C4-2B (cell line): Measurements from ENCODE around the gene CIB1.

Experiments used
- H3K27ac ChIP-seq: fragments of 450-650 bp; 2 replicates; pipeline ENCODE4 v1.5.1; 2017
- ZFX ChIP-seq: fragments of 450-650 bp; IDR thresholded peaks from 2 replicates; pipeline ENCODE4 v1.6.1; 2017
- TF ChIP-seq, protein P1 (sequence below): fragments of 450-650 bp; conservative IDR thresholded peaks from 2 replicates; pipeline ENCODE4 v1.5.1; 2017; ENCODE audit warnings: mild to moderate bottlenecking

Gene CIB1

DNA sequence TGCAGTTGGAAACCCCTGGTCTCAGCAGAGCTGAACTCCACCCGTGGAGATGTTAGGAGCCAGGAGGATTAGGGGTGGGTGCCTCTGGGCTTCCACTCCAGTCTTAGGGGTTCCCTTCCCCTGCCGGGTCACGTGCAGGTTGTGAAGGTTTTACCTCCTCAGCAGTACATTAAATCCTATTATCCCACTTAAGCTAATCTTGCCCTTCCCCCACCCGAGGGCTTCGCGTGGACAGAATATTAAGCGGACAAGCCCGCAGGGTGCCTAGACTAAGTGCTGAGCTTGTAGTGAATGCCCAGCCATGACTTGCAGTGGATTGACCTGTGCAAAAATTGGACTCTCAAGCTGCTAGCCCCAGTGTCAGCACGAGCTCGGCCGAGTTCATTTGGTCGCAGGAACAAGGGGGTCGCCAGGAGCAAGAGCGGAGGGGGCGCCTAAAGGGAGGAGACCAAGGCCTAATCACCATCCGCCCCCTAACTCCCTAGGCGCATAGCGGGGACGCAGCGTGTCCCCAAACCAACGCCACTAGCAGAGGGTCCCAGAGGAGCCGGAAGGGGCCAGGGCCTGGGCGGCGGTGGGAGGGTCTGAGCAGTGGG lies 33.1 kb downstream of the CIB1 start:
- no peak for TF ChIP-seq ZFX
- peak overlapping the region; percentile 83 for H3K27ac ChIP-seq

DNA sequence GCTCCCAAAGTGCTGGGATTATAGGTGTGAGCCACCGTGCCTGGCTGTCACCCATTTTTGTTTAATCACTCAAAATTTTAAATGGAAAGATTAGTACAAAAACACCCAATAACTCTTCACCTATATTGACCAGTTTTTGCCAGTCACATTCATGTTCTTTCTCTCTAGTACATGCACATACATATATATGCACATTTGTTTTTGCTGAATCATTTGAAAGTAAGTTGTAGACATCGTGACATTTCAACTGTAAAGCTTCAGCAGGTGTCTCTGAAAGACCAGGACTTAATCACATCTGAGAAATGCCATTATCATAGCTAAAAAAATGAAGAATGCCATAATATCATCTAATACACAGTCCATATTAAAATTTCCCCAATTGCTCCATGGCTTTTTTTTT lies 39.1 kb downstream of the CIB1 start:
- no peak overlapping the region for H3K27ac ChIP-seq
- TF ChIP-seq, protein P1, sequence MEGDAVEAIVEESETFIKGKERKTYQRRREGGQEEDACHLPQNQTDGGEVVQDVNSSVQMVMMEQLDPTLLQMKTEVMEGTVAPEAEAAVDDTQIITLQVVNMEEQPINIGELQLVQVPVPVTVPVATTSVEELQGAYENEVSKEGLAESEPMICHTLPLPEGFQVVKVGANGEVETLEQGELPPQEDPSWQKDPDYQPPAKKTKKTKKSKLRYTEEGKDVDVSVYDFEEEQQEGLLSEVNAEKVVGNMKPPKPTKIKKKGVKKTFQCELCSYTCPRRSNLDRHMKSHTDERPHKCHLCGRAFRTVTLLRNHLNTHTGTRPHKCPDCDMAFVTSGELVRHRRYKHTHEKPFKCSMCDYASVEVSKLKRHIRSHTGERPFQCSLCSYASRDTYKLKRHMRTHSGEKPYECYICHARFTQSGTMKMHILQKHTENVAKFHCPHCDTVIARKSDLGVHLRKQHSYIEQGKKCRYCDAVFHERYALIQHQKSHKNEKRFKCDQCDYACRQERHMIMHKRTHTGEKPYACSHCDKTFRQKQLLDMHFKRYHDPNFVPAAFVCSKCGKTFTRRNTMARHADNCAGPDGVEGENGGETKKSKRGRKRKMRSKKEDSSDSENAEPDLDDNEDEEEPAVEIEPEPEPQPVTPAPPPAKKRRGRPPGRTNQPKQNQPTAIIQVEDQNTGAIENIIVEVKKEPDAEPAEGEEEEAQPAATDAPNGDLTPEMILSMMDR: no peak
- TF ChIP-seq ZFX: no peak

DNA sequence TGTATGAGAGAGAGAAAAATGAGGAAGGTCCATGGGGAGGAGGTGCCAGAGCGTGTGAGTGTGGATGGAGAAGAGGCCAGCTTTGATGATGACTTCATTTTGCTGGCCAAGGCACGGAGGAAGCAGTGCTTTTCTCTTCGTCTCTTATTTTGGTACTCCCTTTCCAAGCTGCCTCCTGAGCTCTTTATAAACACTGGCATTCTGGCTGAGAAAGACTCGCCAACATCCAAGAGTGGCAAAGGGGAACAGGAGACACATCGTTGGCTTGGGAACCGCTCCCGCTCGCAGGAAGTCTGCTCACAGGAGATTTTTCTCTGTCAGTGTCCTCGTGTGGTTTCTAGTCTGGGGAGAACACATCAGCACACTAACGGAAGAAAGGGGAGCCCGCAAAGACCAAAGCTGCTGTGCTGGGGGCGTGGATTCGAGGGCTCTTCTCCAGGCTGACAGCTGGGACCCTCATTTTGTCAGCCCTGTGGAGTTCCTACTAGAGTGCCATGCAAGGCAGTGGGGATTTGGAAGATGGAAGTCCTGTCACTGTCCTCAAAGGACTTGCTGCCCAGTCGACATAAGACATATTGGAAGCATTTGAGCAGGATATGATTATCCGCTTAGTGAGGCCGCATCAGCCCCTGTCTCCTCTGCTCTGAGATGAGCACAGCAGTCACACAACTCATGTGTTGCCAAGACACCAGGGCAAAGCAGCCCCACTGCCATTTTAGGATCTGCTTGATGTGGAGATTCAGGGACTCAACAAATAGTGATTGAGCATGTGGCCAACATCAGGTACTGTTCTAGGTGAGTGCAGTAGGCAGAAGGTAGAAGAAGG lies 40.6 kb downstream of the CIB1 start:
- TF ChIP-seq, protein P1: no peak
- no peak for TF ChIP-seq ZFX
- H3K27ac ChIP-seq: 0 out of 2 replicates have a peak overlapping the region, but pooled peaks have one; percentile 15

DNA sequence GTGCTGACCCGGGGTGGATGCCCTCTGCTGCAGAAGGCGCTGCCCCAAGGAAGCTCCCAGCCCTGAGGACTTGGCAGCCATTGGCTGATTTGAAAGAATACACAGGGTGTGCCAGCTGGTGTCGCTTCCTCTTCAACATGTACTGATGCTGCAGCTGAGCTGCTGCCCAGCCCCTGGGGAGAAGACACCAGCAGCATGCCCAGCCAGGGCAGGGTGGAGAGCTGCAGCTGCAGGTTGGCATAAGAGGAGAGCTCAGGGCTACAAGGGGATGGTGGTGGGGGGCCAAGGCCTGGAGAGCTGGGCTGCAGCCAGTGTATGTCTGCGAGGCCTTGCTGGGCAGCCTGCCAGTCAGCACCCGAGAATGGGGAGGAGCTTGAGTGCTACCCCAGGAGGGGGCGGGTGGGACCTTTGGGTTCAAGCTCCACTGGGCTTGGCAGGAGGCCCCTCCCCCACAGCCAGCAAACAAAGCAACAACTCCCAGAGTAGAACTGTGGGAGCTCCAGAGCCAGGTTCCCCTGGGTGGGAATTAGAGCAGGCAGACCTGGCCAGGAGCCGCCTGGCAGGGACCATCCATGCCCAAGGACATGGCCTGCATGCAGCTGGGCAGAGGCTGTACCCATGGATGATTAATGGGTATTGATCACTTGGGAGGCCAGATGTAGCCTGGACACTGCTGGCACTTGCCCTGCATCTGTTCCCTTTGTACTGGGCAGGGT lies 41.8 kb downstream of the CIB1 start:
- TF ChIP-seq, protein P1: no peak
- no peak for TF ChIP-seq ZFX
- H3K27ac ChIP-seq: peak overlapping the region; percentile 15

DNA sequence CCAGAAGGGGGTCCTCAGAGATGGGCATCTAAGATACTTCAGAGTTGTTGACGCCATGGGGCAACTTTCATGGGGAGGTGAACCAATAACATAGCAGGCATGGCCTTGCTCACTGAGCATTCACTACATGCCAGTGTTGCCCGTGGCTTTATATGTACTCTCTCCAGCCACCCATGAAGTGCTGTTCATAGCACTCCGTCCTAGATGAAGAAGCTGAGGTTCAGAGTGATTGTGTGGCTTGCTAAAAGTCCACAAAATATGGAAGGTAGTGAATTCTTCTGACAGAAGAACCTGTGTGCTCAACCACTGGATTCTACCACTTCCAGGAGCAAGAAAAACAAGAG lies 42.4 kb downstream of the CIB1 start:
- no peak overlapping the region; the same call in 1 of the 2 replicates for H3K27ac ChIP-seq
- TF ChIP-seq, protein P1: no peak
- no peak for TF ChIP-seq ZFX

DNA sequence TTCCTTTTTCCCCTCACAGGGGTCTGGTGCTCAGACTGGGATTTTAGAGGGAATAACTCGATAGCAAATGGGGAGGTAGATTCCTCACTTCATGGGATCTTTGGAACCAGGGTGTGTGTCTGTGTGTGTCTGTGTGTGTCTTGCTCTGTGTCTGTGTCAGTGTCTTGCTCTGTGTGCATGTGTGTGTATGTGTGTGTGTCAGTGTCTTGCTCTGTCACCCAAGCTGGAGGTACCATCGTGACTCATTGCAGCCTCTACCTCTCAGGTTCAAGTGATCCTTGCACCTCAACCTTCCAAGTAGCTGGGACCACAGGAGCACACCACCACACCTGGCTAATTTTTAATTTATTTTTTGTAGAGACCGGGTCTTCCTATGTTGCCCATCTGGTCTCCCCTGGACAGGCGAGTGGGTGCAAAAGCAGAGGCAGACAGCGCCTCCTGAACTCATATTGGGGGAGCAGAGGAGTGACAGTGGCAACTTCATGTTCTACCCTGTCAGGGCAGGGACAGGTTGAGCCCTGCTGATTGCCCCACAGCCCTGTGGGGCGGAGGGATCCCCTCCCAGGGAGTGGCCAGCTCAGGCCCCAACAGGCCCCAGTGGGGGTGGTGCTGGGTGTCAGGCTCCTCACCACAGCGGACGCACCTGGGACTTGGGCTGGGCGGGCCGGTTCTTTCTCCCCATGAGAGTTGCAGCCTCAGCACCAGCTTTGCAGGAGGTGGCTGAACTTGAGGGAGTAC lies 43.0 kb downstream of the CIB1 start:
- TF ChIP-seq ZFX: no peak
- TF ChIP-seq, protein P1: no peak
- H3K27ac ChIP-seq: no peak overlapping the region

DNA sequence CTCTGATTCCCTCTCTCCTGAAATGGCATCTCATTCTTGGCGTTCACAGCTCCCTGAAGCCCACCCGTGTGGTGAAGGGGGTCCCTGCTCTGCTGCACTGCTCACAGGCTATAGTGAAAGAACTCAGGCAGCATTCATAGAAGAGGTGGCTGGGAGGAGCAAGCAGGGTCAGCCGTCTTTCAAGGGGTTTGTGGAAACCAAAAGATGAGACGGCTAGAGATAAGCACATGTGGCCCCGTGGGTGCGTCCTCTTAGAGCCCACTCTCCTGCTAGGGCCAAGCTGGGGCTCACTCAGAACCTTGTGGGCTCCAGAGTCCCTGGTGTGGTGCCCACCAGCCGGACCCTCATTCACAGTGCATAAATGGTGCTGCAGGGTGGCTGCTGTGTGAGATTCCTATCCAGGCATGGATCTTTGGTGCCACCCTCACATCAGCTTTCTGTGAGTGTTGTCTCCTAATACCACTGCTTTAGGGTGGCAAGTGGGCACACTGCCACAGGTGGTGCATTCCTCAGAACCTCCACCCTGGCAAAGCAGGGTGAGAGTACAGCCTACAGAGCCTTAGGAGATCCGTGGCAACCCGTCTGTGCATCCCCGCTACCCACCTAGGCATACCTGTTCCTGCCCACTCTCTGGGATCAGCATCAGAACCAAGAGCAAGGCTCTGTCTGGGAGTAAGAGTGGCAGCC lies 43.8 kb downstream of the CIB1 start:
- TF ChIP-seq ZFX: no peak
- TF ChIP-seq, protein P1: no peak

More for the DNA sequence above, 43.8 kb downstream of the CIB1 start:
- no peak overlapping the region for H3K27ac ChIP-seq
